IMR-90 (cell line): ENCODE measurements around the gene IDH3A. TPM values are rescaled to one million over a fixed set of nuclear protein-coding genes. Genes with fewer than 3 reads are reported as not detected.

ENCODE experiments used
- ATAC-seq: fragments of 200-7000 bp; cut with Tn5 transposase; 2 replicates; pipeline ENCODE4 v1.9.1; 2020; ENCODE audit warnings: low read depth, mild to moderate bottlenecking, moderate library complexity
- BruUV-seq: library from RNA; stranded (reverse); fragments of 400-500 nt; replicated peaks from 2 replicates; lab custom pipeline; 2021; lab: Mats Ljungman, UMichigan
- CTCF ChIA-PET: fragments of 300-600 bp; formaldehyde crosslinking; extraction: SDS; loops from one replicate; lab custom pipeline; 2021; ENCODE audit warnings: antibody characterized with exemption; lab: Yijun Ruan, JAX
- POLR2A ChIA-PET: fragments of 300-600 bp; sonication (Branson Sonifier 250); formaldehyde crosslinking; loops from one replicate; lab custom pipeline; 2022; ENCODE audit warnings: antibody characterized with exemption; ENCODE audit not compliant: unreplicated experiment; lab: Charles Lee
- DNase-seq: peaks from one replicate; pipeline ENCODE4 v3.0.0; 2013
- H2AFZ ChIP-seq: replicated peaks from 2 replicates; pipeline ENCODE3; 2013; ENCODE audit warnings: low read length, mild to moderate bottlenecking; ENCODE audit not compliant: poor library complexity
- H2AK5ac ChIP-seq: 2 replicates; pipeline ENCODE4 v1.6.1; 2013; ENCODE audit warnings: low read depth, low read length, inconsistent platforms
- H2AK9ac ChIP-seq: replicated peaks from 2 replicates; pipeline ENCODE3; 2013; ENCODE audit warnings: mild to moderate bottlenecking, low read depth, low read length, moderate library complexity; ENCODE audit not compliant: poor library complexity
- H2BK120ac ChIP-seq: 2 replicates; pipeline ENCODE4 v1.6.1; 2013; ENCODE audit warnings: low read depth, low read length, inconsistent platforms
- H2BK15ac ChIP-seq: 3 replicates; pipeline ENCODE4 v1.6.1; 2013; ENCODE audit warnings: low read depth, low read length, inconsistent platforms
- H2BK20ac ChIP-seq: 2 replicates; pipeline ENCODE4 v1.6.1; 2013; ENCODE audit warnings: low read depth, mild to moderate bottlenecking, inconsistent platforms, low read length, moderate library complexity
- H2BK5ac ChIP-seq: 2 replicates; pipeline ENCODE4 v1.6.1; 2013; ENCODE audit warnings: mild to moderate bottlenecking, low read depth, low read length, inconsistent platforms; ENCODE audit not compliant: poor library complexity, severe bottlenecking
- H3K14ac ChIP-seq: replicated peaks from 2 replicates; pipeline ENCODE4 v1.6.1; 2013; ENCODE audit warnings: low read depth, low read length, inconsistent platforms
- H3K18ac ChIP-seq: 2 replicates; pipeline ENCODE4 v1.6.1; 2013; ENCODE audit warnings: low read depth, low read length, control low read depth
- H3K23ac ChIP-seq: 2 replicates; pipeline ENCODE4 v1.6.1; 2013; ENCODE audit warnings: low read depth, low read length, inconsistent platforms
- H3K27ac ChIP-seq: 2 replicates; pipeline ENCODE4 v1.5.1; 2013; ENCODE audit warnings: mild to moderate bottlenecking, control low read depth, low read length; ENCODE audit not compliant: insufficient read depth
- H3K27me3 ChIP-seq: 2 replicates; pipeline ENCODE4 v1.6.1; 2013; ENCODE audit warnings: low read length; ENCODE audit not compliant: control insufficient read depth, insufficient read depth
- H3K36me3 ChIP-seq: 2 replicates; pipeline ENCODE4 v1.6.1; 2013; ENCODE audit warnings: low read length, mixed read lengths; ENCODE audit not compliant: control insufficient read depth, insufficient read depth
- H3K4ac ChIP-seq: 2 replicates; pipeline ENCODE4 v1.6.1; 2013; ENCODE audit warnings: low read depth, low read length, inconsistent platforms
- H3K4me1 ChIP-seq: 2 replicates; pipeline ENCODE4 v1.6.1; 2013; ENCODE audit warnings: low read length, mixed read lengths; ENCODE audit not compliant: control insufficient read depth, insufficient read depth
- H3K4me2 ChIP-seq: 2 replicates; pipeline ENCODE4 v1.6.1; 2013; ENCODE audit warnings: low read depth, mild to moderate bottlenecking, control low read depth, low read length, moderate library complexity
- H3K4me3 ChIP-seq: 2 replicates; pipeline ENCODE4 v1.5.1; 2013; ENCODE audit warnings: low read depth, mild to moderate bottlenecking, control low read depth, low read length, moderate library complexity; ENCODE audit not compliant: insufficient read depth
- H3K56ac ChIP-seq: 2 replicates; pipeline ENCODE4 v1.6.1; 2013; ENCODE audit warnings: low read length, inconsistent platforms; ENCODE audit not compliant: insufficient read depth; ENCODE audit errors: extremely low read depth
- H3K79me1 ChIP-seq, 2 experiments: 2 replicates each; pipeline ENCODE4 v1.6.1; 2013; ENCODE audit warnings: low read length in 2 of 2, inconsistent platforms in 1 of 2, low read depth in 1 of 2
- H3K9ac ChIP-seq: 2 replicates; pipeline ENCODE4 v1.6.1; 2013; ENCODE audit warnings: low read depth, low read length, control low read depth
- H3K9me1 ChIP-seq: 2 replicates; pipeline ENCODE4 v1.6.1; 2013; ENCODE audit warnings: low read length, inconsistent platforms; ENCODE audit not compliant: insufficient read depth
- H3K9me3 ChIP-seq: 2 replicates; pipeline ENCODE4 v1.6.1; 2013; ENCODE audit warnings: low read length; ENCODE audit not compliant: control insufficient read depth, insufficient read depth
- H4K20me1 ChIP-seq: 2 replicates; pipeline ENCODE4 v1.6.1; 2013; ENCODE audit warnings: low read length, inconsistent platforms; ENCODE audit not compliant: insufficient read depth
- H4K5ac ChIP-seq: 2 replicates; pipeline ENCODE4 v1.6.1; 2013; ENCODE audit warnings: mild to moderate bottlenecking, low read depth, low read length, control low read depth
- H4K8ac ChIP-seq, 2 experiments: 2 replicates each; pipeline ENCODE4 v1.6.1; 2013; ENCODE audit warnings: low read depth in 2 of 2, low read length in 2 of 2, control low read depth in 1 of 2, inconsistent platforms in 1 of 2
- H4K91ac ChIP-seq: 2 replicates; pipeline ENCODE4 v1.6.1; 2013; ENCODE audit warnings: low read depth, low read length, inconsistent platforms; ENCODE audit not compliant: insufficient read depth
- BHLHE40 ChIP-seq: fragments of 150-350 bp; IDR thresholded peaks from 2 replicates; pipeline ENCODE4 v1.6.1; 2016; ENCODE audit warnings: mild to moderate bottlenecking, low read depth, low read length
- CEBPB ChIP-seq: IDR thresholded peaks from 2 replicates; pipeline ENCODE4 v1.6.1; 2012; ENCODE audit warnings: low read depth, low read length, improper control_type of control experiment
- MAZ ChIP-seq: IDR thresholded peaks from 2 replicates; pipeline ENCODE4 v1.6.1; 2012; ENCODE audit warnings: low read depth, mild to moderate bottlenecking, low read length, improper control_type of control experiment, moderate library complexity, borderline replicate concordance
- RAD21 ChIP-seq: IDR thresholded peaks from 2 replicates; pipeline ENCODE4 v1.6.1; 2012; ENCODE audit warnings: low read length, improper control_type of control experiment
- RFX5 ChIP-seq: IDR thresholded peaks from 2 replicates; pipeline ENCODE4 v1.8.0; 2012; ENCODE audit warnings: low read depth, mild to moderate bottlenecking, low read length, moderate library complexity
- SMC3 ChIP-seq: fragments of 150-350 bp; IDR thresholded peaks from 2 replicates; pipeline ENCODE4 v1.6.1; 2016; ENCODE audit warnings: low read depth, mild to moderate bottlenecking, antibody characterized with exemption, low read length, moderate library complexity
- whole genome bisulfite sequencing, 2 experiments: methylation state at CpG; one replicate each; pipeline versions ENCODE4 v1.1.5 to v1.1.7; 2013; ENCODE audit warnings: missing lambda C conversion rate in 2 of 2; ENCODE audit not compliant: insufficient read length in 1 of 2; ENCODE audit errors: extremely low coverage in 2 of 2; 5-methylcytosine and 5-hydroxymethylcytosine counted together
- dilution Hi-C: fragments of 300-500 bp; cut with HindIII; formaldehyde crosslinking; loops from one replicate; pipeline ENCODE4 v1.14.3; 2018; ENCODE audit warnings: low sequenced_read_pairs; ENCODE audit not compliant: unreplicated experiment
- in situ Hi-C: fragments of 300-500 bp; cut with MboI; formaldehyde crosslinking; loops from 3 replicates; pipeline ENCODE4 v1.14.3; 2019; ENCODE audit warnings: low sequenced_read_pairs, inconsistent platforms, mixed read lengths
- intact Hi-C: fragments of 100-400 bp; cut with micrococcal nuclease; formaldehyde crosslinking; loops from 2 replicates; pipeline ENCODE4 v1.10.0; 2022
- polyA plus RNA-seq, 3 experiments: library from polyadenylated mRNA; depleted of rRNA; stranded (reverse); fragments of >200 nt; gene quantifications; 2 replicates each; pipeline ENCODE4 v1.2.3, GENCODE V29; 2012; ENCODE audit warnings: low replicate concordance in 1 of 3
- total RNA-seq: library from RNA; depleted of rRNA; stranded (reverse); fragments of >200 nt; gene quantifications from 2 replicates; pipeline ENCODE4 v1.2.3, GENCODE V29; 2012
- TF ChIP-seq, protein P1 (sequence below): fragments of 150-350 bp; IDR thresholded peaks from 2 replicates; pipeline ENCODE4 v1.6.1; 2017; ENCODE audit warnings: mild to moderate bottlenecking, antibody characterized with exemption, low read length, low read depth

The IDH3A gene
- total and polyA plus RNA-seq, 2 of the 4 experiments (the other 2 are of a cell fraction): 34.5 to 47.7 TPM

DNA sequence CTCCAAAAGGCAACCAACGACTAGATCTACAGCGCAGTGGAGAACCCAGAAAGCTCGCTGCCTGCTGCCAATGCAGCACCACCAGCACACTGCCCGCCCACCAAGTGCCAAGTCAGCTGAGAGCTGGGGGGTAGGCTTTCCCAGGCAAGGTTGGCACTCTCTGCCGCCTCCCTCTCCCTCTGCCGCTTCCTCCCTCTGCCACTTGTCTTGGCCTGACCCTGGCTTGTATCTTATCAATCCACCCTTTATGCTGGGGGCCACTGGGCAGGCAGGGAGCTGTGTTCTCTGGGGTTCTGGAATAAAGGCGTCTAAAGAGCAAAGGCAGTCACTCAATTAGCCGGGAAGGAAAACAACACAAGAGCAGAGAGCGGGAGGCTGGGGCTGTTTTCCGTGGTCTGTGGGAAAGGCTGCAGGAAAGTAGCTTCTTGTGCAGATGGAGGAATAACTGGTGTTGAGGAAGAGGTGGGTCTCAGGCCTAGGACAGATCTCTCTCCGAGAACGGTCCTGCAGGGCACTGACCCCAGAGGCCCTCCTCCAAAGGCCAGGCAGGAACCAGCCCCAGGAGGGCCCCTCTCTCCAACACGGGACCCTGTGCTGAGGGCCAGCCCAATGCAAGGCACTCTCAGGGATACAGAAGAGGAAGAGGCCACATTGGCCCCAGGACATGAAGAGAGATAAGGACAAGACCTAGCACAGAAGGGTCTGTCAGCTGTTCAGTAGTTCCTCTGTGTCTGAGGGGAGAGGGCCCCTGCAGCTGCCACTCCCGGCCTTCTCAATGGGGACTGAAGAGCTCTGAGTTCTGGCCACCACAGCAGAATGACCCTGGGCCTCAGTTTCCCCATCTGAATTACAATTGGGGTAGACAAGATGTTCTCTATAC is 54.4 kb downstream of the IDH3A start:
- ATAC-seq (no peak), DNase-seq (no peak)
- H2BK20ac ChIP-seq: no peak overlapping the region
- no peak overlapping the region for H2AK9ac ChIP-seq
- no peaks in the 10 kb centered on the region for H3K36me3 ChIP-seq
- no peaks in the 10 kb centered on the region for H3K4me1 ChIP-seq
- no peak overlapping the region for H3K18ac ChIP-seq
- BruUV-seq: no TSS peak
- no peaks in the 10 kb centered on the region for H4K20me1 ChIP-seq
- H3K4me3 ChIP-seq: no peak overlapping the region
- no peak for TF ChIP-seq CEBPB
- no peak for TF ChIP-seq BHLHE40
- TF ChIP-seq MAZ: no peak
- no peak for TF ChIP-seq RFX5
- TF ChIP-seq, protein P1, sequence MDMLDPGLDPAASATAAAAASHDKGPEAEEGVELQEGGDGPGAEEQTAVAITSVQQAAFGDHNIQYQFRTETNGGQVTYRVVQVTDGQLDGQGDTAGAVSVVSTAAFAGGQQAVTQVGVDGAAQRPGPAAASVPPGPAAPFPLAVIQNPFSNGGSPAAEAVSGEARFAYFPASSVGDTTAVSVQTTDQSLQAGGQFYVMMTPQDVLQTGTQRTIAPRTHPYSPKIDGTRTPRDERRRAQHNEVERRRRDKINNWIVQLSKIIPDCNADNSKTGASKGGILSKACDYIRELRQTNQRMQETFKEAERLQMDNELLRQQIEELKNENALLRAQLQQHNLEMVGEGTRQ: no peak
- no peak for TF ChIP-seq SMC3
- no peak for TF ChIP-seq RAD21
- H4K91ac ChIP-seq: no peak overlapping the region
- H3K56ac ChIP-seq: no peak overlapping the region
- no peak overlapping the region for H2BK120ac ChIP-seq
- no peak overlapping the region for H3K9ac ChIP-seq
- no peak overlapping the region for H4K8ac ChIP-seq
- intact Hi-C loops: no loop called here
- in situ Hi-C loops: no loop called here
- dilution Hi-C loops: no loop called here
- H3K27me3 ChIP-seq: peaks cover 38% of the 10 kb centered on the region
- 80% methylated on average over 9 of the region's 14 CpGs; no CpG with 5 or more reads in 1 of the 2 experiments for WGBS, 2 experiments
- H3K27ac ChIP-seq: no peak overlapping the region
- no peak overlapping the region for H3K23ac ChIP-seq
- CTCF ChIA-PET: interaction anchor here (0.8 to 1.4 kb wide), 2 partner anchors 8 to 91 kb away, joined by 4 to 5 read pairs; no protein-coding TSS in a partner anchor
- no peak overlapping the region for H3K4ac ChIP-seq
- H2AK5ac ChIP-seq: no peak overlapping the region
- H3K9me1 ChIP-seq: no peaks in the 10 kb centered on the region
- no peak overlapping the region for H3K14ac ChIP-seq
- no peaks in the 10 kb centered on the region for H3K9me3 ChIP-seq
- POLR2A ChIA-PET: interaction anchor here (0.5 to 0.6 kb wide), 2 partner anchors 200 to 269 kb away, joined by 3 to 12 read pairs; no protein-coding TSS in a partner anchor
- no peaks in the 10 kb centered on the region for H3K79me1 ChIP-seq
- no peak overlapping the region for H2AFZ ChIP-seq
- no peak overlapping the region for H4K5ac ChIP-seq
- no peak overlapping the region for H2BK15ac ChIP-seq
- no peak overlapping the region for H2BK5ac ChIP-seq
- no peak overlapping the region for H3K4me2 ChIP-seq
